Panc1 (cell line): ENCODE measurements around the gene TFAP2D.
A peak's percentile ranks its signal among the peaks of the same experiment; 100 is the strongest.

Source experiments
- TF ChIP-seq, protein P1 (sequence below): fragments of 450-650 bp; IDR thresholded peaks from 2 replicates; pipeline ENCODE4 v1.5.1; 2017; ENCODE audit warnings: mild to moderate bottlenecking
- TF ChIP-seq, protein P2 (sequence below), 2 experiments: IDR thresholded peaks; 2 replicates each; pipeline ENCODE4 v1.6.1; 2011 to 2012; ENCODE audit warnings: low read depth in 2 of 2, control low read depth in 1 of 2, low read length in 1 of 2, mild to moderate bottlenecking in 1 of 2, moderate library complexity in 1 of 2; ENCODE audit not compliant: insufficient read depth in 1 of 2

DNA sequence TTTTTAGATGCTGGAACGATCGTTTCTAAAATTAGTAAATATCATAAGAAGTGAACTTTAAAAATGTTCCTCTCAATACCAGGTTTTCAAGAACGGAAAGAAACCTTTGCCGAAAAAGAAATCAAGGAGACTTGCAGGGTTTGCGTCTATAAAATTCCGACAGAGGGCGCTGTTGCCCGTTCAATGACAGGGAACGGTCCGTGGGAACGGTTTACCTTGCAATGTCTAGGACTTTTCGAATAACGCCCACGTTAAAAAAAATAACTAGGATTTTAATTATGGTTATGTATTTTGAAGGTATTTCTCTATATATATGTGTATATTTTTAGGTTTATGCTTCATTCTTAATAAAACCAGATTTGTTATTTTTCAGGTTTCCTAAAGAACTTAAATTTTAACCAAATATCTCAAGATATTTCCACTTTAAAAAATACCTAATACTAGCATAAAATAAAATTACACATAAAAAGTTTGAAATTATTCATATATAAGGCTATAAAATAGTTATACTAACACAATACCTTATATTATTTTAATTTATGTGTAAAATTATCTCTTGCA lies 102.9 kb downstream of the TFAP2D start:
- TF ChIP-seq, protein P1, sequence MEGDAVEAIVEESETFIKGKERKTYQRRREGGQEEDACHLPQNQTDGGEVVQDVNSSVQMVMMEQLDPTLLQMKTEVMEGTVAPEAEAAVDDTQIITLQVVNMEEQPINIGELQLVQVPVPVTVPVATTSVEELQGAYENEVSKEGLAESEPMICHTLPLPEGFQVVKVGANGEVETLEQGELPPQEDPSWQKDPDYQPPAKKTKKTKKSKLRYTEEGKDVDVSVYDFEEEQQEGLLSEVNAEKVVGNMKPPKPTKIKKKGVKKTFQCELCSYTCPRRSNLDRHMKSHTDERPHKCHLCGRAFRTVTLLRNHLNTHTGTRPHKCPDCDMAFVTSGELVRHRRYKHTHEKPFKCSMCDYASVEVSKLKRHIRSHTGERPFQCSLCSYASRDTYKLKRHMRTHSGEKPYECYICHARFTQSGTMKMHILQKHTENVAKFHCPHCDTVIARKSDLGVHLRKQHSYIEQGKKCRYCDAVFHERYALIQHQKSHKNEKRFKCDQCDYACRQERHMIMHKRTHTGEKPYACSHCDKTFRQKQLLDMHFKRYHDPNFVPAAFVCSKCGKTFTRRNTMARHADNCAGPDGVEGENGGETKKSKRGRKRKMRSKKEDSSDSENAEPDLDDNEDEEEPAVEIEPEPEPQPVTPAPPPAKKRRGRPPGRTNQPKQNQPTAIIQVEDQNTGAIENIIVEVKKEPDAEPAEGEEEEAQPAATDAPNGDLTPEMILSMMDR = peak; percentile 82
- TF ChIP-seq, protein P2, sequence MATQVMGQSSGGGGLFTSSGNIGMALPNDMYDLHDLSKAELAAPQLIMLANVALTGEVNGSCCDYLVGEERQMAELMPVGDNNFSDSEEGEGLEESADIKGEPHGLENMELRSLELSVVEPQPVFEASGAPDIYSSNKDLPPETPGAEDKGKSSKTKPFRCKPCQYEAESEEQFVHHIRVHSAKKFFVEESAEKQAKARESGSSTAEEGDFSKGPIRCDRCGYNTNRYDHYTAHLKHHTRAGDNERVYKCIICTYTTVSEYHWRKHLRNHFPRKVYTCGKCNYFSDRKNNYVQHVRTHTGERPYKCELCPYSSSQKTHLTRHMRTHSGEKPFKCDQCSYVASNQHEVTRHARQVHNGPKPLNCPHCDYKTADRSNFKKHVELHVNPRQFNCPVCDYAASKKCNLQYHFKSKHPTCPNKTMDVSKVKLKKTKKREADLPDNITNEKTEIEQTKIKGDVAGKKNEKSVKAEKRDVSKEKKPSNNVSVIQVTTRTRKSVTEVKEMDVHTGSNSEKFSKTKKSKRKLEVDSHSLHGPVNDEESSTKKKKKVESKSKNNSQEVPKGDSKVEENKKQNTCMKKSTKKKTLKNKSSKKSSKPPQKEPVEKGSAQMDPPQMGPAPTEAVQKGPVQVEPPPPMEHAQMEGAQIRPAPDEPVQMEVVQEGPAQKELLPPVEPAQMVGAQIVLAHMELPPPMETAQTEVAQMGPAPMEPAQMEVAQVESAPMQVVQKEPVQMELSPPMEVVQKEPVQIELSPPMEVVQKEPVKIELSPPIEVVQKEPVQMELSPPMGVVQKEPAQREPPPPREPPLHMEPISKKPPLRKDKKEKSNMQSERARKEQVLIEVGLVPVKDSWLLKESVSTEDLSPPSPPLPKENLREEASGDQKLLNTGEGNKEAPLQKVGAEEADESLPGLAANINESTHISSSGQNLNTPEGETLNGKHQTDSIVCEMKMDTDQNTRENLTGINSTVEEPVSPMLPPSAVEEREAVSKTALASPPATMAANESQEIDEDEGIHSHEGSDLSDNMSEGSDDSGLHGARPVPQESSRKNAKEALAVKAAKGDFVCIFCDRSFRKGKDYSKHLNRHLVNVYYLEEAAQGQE (IDR thresholded peaks at IDR 0.05; ENCODE audit: insufficient read depth in 1 of 2, low read depth in 2 of 2, low read length in 1 of 2) = no peak
